Retinal pigment epithelial cell (primary cell): Measurements from ENCODE around the gene LRRC14B.
A peak's percentile ranks its signal among the peaks of the same experiment; 100 is the strongest.
"Not testable (repeated sequence)": the region's sequence is repeated elsewhere in the genome, so short reads cannot be mapped to it uniquely, and the experiment has no call there.

ENCODE experiments used
- DNase-seq: peaks from one replicate; pipeline ENCODE4 v3.0.0-alpha.2; 2010; ENCODE audit warnings: low read depth
- H3K4me3 ChIP-seq: 2 replicates; pipeline ENCODE4 v1.5.1; 2011; ENCODE audit warnings: mild to moderate bottlenecking, low read length, control low read depth, moderate library complexity
- TF ChIP-seq, protein P1 (sequence below): conservative IDR thresholded peaks from 2 replicates; pipeline ENCODE4 v1.5.1; 2011; ENCODE audit warnings: low read depth, low read length, control low read depth, inconsistent platforms

LRRC14B gene

DNA sequence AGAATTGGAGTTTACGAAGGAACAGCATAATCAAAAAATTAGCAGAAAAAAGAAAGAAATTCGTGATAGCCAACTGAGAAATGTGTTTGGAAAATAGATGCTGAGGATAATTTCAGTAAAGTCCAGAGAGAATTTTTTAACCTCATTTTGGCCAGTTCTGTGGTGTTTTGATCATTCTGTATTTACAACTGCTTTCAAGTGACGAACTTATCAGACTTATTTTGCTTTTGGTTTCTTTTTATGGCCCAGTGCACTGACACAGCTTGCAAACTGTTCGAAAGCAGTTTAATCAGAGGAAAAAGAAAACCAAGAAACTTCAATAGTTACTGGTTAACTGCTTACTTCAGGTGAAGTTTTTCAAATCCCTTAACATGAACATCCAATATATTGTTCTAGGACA lies 28.7 kb downstream of the LRRC14B start:
- TF ChIP-seq, protein P1, sequence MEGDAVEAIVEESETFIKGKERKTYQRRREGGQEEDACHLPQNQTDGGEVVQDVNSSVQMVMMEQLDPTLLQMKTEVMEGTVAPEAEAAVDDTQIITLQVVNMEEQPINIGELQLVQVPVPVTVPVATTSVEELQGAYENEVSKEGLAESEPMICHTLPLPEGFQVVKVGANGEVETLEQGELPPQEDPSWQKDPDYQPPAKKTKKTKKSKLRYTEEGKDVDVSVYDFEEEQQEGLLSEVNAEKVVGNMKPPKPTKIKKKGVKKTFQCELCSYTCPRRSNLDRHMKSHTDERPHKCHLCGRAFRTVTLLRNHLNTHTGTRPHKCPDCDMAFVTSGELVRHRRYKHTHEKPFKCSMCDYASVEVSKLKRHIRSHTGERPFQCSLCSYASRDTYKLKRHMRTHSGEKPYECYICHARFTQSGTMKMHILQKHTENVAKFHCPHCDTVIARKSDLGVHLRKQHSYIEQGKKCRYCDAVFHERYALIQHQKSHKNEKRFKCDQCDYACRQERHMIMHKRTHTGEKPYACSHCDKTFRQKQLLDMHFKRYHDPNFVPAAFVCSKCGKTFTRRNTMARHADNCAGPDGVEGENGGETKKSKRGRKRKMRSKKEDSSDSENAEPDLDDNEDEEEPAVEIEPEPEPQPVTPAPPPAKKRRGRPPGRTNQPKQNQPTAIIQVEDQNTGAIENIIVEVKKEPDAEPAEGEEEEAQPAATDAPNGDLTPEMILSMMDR, result no peak
- DNase-seq, result no peak
- H3K4me3 ChIP-seq, result peak overlapping the region; percentile 90

GRCh38 chr5:222951-223715 lies 31.8 kb downstream of the LRRC14B start:
- not testable (repeated sequence) for DNase-seq, H3K4me3 ChIP-seq

DNA sequence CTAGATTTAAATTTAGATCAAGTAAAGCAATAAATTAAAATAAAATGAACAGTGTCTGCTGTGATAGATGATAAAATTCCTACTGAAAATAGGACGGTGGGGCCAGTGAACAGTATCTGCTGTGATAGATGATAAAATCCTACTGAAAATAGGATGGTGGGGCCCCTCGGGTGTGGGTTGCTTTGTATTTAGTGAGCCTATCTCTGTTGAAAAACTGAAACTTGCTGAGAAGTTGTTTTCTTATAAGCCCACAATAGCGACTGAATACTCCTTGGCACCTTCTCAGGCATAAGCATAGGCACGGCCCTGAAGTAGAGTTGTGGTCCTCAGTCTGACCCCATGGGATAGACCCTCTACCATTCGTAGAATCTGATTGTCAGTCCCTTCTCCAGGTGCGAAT lies 32.5 kb downstream of the LRRC14B start:
- no peak for DNase-seq
- TF ChIP-seq, protein P1, result no peak
- H3K4me3 ChIP-seq, result no peak overlapping the region

DNA sequence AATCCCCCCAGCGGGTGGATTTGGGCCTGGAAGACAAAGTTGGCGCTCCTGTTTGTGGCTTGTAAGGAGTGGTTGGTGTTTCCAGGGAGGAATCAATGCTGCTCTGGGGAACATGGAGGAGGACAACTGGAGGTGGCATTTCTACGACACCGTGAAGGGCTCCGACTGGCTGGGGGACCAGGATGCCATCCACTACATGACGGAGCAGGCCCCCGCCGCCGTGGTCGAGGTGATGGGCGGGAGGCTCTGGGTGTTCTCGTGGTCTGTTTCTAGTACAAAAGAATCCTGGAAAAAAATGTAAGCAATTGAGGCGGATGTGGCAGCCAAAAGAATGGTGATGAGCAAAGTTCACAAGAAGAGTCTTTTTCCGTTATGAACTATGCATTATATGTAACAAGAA lies 34.0 kb downstream of the LRRC14B start:
- TF ChIP-seq, protein P1, result no peak
- H3K4me3 ChIP-seq, result no peak overlapping the region
- DNase-seq, result no peak

DNA sequence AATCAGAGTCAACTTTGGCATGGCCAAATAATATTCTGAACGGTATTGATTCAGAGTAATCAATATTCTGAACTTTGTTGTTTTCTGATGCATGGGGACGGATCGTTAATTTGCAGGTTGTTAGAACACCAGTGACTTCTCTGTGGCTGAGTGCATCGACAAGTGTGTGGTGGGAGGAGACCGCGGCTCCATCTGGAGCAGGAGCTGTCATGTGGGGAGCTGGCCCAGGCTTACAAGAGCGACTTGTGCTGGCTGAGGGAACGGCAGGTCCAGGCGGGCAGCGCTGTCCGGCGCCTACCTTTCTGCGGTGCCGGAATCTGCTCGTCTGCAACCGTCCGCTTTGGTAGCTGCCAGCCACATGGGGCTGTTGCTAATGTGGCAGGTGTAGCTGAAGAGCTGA lies 36.1 kb downstream of the LRRC14B start:
- H3K4me3 ChIP-seq, DNase-seq: not testable (repeated sequence)

- no peak for DNase-seq
- TF ChIP-seq, protein P1, result no peak
- no peak overlapping the region for H3K4me3 ChIP-seq
Observed at GRCh38 chr5:228886-229285, 37.6 kb downstream of the LRRC14B start.

GRCh38 chr5:230711-231110 lies 39.4 kb downstream of the LRRC14B start:
- TF ChIP-seq, protein P1, result no peak
- no peak for DNase-seq
- no peak overlapping the region for H3K4me3 ChIP-seq

DNA sequence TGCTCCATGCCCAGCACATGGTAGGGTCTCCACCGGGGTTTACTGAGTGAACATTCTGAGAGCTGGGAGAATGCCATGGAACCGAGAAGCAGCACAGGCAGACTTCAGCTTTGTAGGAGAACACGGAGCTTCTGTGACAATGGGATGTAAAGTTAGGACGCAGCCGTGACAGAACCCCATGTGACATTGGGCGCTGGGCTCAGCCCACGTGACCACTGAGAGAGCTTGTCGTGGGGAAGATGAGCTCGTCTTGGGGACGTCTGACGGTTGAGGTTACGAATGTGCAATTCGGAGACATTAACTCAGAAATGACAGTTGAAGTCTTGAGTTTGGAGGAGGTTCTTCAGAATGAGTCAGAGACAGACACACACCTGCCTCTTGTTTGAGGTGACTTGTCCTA lies 40.4 kb downstream of the LRRC14B start:
- H3K4me3 ChIP-seq, result no peak overlapping the region
- TF ChIP-seq, protein P1, result no peak
- DNase-seq, result no peak

GRCh38 chr5:233426-233825 lies 42.1 kb downstream of the LRRC14B start:
- DNase-seq, H3K4me3 ChIP-seq: not testable (repeated sequence)
